Esophagus muscularis mucosa (tissue), 4 donors: ENCODE measurements around the gene PIH1D1. TPM values are rescaled to one million over a fixed set of nuclear protein-coding genes. Genes with fewer than 3 reads are reported as not detected.
A peak's percentile ranks its signal among the peaks of the same experiment; 100 is the strongest.

Source experiments
- DNase-seq: peaks from one replicate; pipeline ENCODE4 v3.0.0-alpha.2; 2017; ENCODE audit errors: extremely low spot score
- H3K27ac ChIP-seq, 4 donors: fragments of 200-600 bp; sonication (generic); replicated peaks in 1 of 4; 1 replicate in 3 of 4; 2 replicates in 1 of 4; pipeline ENCODE4 v1.5.1; 2016 to 2019; ENCODE audit warnings: mild to moderate bottlenecking in 1 of 4
- H3K27me3 ChIP-seq, 4 donors: fragments of 200-600 bp; sonication (generic); one replicate each; pipeline versions ENCODE4 v1.5.1 to v1.6.0; 2016 to 2019
- H3K36me3 ChIP-seq, 4 donors: fragments of 200-600 bp; sonication (generic); one replicate each; pipeline ENCODE4 v1.5.1; 2016 to 2019
- H3K4me1 ChIP-seq, 4 donors: fragments of 200-600 bp; sonication (generic); one replicate each; pipeline ENCODE4 v1.5.1; 2016 to 2019
- H3K4me3 ChIP-seq, 4 donors: fragments of 200-600 bp; sonication (generic); 1 replicate in 2 of 4; 2 replicates in 2 of 4; pipeline ENCODE4 v1.5.1; 2016 to 2019; ENCODE audit warnings: mild to moderate bottlenecking in 4 of 4, moderate library complexity in 1 of 4
- H3K9me3 ChIP-seq, 4 donors: fragments of 200-600 bp; sonication (generic); 1 replicate in 3 of 4; 2 replicates in 1 of 4; pipeline ENCODE4 v1.5.1; 2016 to 2019
- CTCF ChIP-seq, 3 experiments: fragments of 200-600 bp in 2 of 3; fragments of 450-650 bp in 1 of 3; sonication (generic) in 2 of 3; IDR thresholded peaks; one replicate each; pipeline ENCODE4 v1.5.1; 2017 to 2019; ENCODE audit warnings: antibody characterized with exemption in 3 of 3, mild to moderate bottlenecking in 2 of 3, moderate library complexity in 1 of 3
- EP300 ChIP-seq: sonication (generic); formaldehyde crosslinking; IDR thresholded peaks from one replicate; pipeline ENCODE4 v1.6.1; 2017; ENCODE audit warnings: antibody characterized with exemption
- POLR2A ChIP-seq: fragments of 450-650 bp; IDR thresholded peaks from one replicate; pipeline ENCODE4 v1.6.1; 2017; ENCODE audit warnings: antibody characterized with exemption, moderate library complexity, mild to moderate bottlenecking, low read depth
- POLR2AphosphoS5 ChIP-seq, 2 donors: sonication (generic); formaldehyde crosslinking; IDR thresholded peaks; one replicate each; pipeline ENCODE4 v1.6.1; 2017; ENCODE audit warnings: antibody characterized with exemption in 2 of 2
- WGBS: methylation state at CpG from one replicate; pipeline ENCODE4 v1.1.5; 2018; 5-methylcytosine and 5-hydroxymethylcytosine counted together
- intact Hi-C: fragments of 100-400 bp; cut with DNase I; formaldehyde crosslinking; loops from one replicate; pipeline ENCODE4 v1.15.1; 2023
- total RNA-seq, 4 donors: library from RNA; depleted of rRNA; stranded (reverse); fragments of >200 nt; gene quantifications; one replicate each; pipeline versions ENCODE4 v1.1.0 to v1.2.1, GENCODE V29; 2016

PIH1D1 gene
- total RNA-seq, 4 donors from 2014 or later = 73.6 to 84.0 (median 78.4) TPM

DNA sequence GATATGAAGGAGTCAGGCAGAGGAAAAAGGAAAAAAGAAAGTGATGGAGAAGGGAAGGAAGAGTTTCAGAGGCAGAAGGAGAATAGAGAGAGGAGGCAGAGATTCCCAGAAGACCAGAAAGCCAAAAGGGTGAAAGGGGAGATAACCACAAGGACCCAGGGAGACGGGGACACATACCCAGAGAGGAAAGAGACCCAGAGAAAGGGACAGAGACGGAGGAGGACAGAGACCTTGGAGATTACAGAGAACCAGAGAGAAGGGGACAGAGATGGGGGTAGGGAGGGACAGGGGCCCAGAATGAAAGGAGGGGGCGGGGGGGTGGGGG lies 29.8 kb downstream of the PIH1D1 start:
- 23% methylated on average over 3 of the region's 3 CpGs for WGBS
- H3K27me3 ChIP-seq = peaks cover 0 to 99% (median 68%) of the 10 kb centered on the region in 4 donors
- no peak for DNase-seq
- no peaks in the 10 kb centered on the region for H3K9me3 ChIP-seq
- H3K4me3 ChIP-seq = peak overlapping the region in 1 of 4 donors; percentile 26
- H3K4me1 ChIP-seq = peaks cover 23 to 37% (median 32%) of the 10 kb centered on the region in 4 donors
- TF ChIP-seq EP300 = no peak
- TF ChIP-seq POLR2AphosphoS5 (IDR thresholded peaks at IDR 0.05) = no peak
- TF ChIP-seq CTCF (IDR thresholded peaks at IDR 0.05) = no peak
- TF ChIP-seq POLR2A = no peak
- no peak overlapping the region for H3K27ac ChIP-seq
- no peaks in the 10 kb centered on the region for H3K36me3 ChIP-seq
- intact Hi-C loops = no loop called here

- no peak for DNase-seq
- peak overlapping the region; percentile 5 to 42 (median 19) for H3K4me3 ChIP-seq
- no peaks in the 10 kb centered on the region for H3K36me3 ChIP-seq
- intact Hi-C loops = no loop called here
- TF ChIP-seq EP300 (no peak), CTCF (IDR thresholded peaks at IDR 0.05) (no peak), POLR2A (no peak), POLR2AphosphoS5 (IDR thresholded peaks at IDR 0.05) (no peak)
- H3K27ac ChIP-seq = no peak overlapping the region
- 10% methylated on average over 36 of the region's 48 CpGs for WGBS
- H3K27me3 ChIP-seq = peaks cover 0 to 99% (median 63%) of the 10 kb centered on the region in 4 donors
- H3K9me3 ChIP-seq = no peaks in the 10 kb centered on the region
- H3K4me1 ChIP-seq = peaks cover 23 to 36% (median 31%) of the 10 kb centered on the region in 4 donors
Observed at GRCh38 chr19:49421039-49421877, 30.4 kb downstream of the PIH1D1 start.

DNA sequence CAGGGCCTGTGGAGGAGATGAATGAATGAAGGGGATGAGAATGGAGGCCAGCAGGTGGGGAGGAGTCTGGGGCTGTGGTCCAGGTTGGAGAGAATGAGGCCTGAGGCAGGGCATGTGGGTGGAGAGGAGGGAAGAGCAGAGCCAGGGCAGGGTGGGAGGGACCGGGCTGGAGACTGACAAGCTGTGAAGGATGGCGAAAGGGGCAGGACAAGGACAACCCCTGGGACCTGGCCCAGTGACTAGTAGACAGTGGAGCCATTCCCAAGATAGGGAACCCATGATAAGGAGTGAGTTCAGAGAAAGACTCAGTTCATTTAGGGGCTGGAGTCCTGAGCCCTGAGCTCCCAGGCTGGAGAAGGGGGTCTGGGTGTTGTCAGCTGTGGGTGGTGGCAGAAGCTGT lies 31.4 kb downstream of the PIH1D1 start:
- intact Hi-C loops = no loop called here

GRCh38 chr19:49419173-49419572 lies 32.4 kb downstream of the PIH1D1 start:
- H3K4me1 ChIP-seq = peaks cover 23 to 32% (median 28%) of the 10 kb centered on the region in 4 donors
- no peak overlapping the region for H3K27ac ChIP-seq
- DNase-seq = no peak
- 87% methylated on average over 2 of the region's 2 CpGs for WGBS
- no peaks in the 10 kb centered on the region for H3K9me3 ChIP-seq
- no peaks in the 10 kb centered on the region for H3K36me3 ChIP-seq
- H3K27me3 ChIP-seq = peaks cover 0 to 98% (median 44%) of the 10 kb centered on the region in 4 donors
- intact Hi-C loops = no loop called here
- H3K4me3 ChIP-seq = no peak overlapping the region
- TF ChIP-seq POLR2AphosphoS5 (IDR thresholded peaks at IDR 0.05) (no peak), POLR2A (no peak), EP300 (no peak), CTCF (IDR thresholded peaks at IDR 0.05) (no peak)

More for the DNA sequence above, 31.4 kb downstream of the PIH1D1 start:
- H3K4me3 ChIP-seq = no peak overlapping the region
- TF ChIP-seq CTCF (IDR thresholded peaks at IDR 0.05) (no peak), POLR2A (no peak), POLR2AphosphoS5 (IDR thresholded peaks at IDR 0.05) (no peak), EP300 (no peak)
- peaks cover 0 to 99% (median 53%) of the 10 kb centered on the region in 4 donors for H3K27me3 ChIP-seq
- peaks cover 23 to 32% (median 28%) of the 10 kb centered on the region in 4 donors for H3K4me1 ChIP-seq
- no peak overlapping the region for H3K27ac ChIP-seq
- DNase-seq = no peak
- 71% methylated on average over 2 of the region's 2 CpGs for WGBS
- H3K36me3 ChIP-seq = no peaks in the 10 kb centered on the region
- H3K9me3 ChIP-seq = no peaks in the 10 kb centered on the region
